Measurements from ENCODE around the gene ZNF618. TPM values are rescaled to one million over a fixed set of nuclear protein-coding genes. Genes with fewer than 3 reads are reported as not detected.
A peak's percentile ranks its signal among the peaks of the same experiment; 100 is the strongest.

Gene ZNF618
- total RNA-seq, 1 experiment from 2014 or later: 5.1 TPM

DNA sequence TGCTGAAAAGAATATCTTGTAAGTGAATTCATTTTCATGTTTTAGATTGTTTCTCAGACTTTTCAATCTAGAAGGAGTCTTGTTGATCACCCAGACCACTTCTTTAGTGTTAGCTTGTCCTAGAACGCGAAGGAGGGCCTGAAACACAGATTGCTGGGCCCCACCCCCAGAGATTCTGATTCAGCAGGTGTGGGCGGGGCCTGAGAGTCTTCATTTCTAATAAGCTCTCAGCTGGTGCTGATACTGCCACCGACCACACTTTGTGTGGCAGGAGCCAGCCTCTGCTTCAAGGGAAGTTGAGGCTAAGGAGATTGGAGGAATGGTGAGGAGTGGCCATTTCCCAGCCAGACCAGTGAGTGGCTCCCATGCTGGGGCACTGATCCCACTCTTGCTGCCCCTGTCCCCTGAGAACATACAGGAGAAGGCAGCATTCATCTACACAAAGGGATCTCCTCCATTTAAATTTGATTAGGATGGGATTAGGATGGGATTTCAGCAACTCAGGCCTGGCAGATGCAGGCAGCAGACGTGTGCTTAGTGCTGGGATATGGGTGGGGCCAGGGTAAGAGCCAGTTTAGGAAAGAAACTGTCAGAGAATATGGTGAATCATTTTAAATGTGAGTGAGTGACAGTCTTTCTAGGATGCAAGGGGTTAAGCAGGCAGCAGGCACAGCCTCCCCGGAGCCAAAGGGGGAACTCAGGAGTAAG, 35.9 kb downstream of the ZNF618 start:
- DNase-seq (ENCODE audit: low read depth): no peak

- no peak for DNase-seq (ENCODE audit: low read depth)
These were observed 36.7 kb downstream of the ZNF618 start for GRCh38 chr9:113912816-113913215.

DNA sequence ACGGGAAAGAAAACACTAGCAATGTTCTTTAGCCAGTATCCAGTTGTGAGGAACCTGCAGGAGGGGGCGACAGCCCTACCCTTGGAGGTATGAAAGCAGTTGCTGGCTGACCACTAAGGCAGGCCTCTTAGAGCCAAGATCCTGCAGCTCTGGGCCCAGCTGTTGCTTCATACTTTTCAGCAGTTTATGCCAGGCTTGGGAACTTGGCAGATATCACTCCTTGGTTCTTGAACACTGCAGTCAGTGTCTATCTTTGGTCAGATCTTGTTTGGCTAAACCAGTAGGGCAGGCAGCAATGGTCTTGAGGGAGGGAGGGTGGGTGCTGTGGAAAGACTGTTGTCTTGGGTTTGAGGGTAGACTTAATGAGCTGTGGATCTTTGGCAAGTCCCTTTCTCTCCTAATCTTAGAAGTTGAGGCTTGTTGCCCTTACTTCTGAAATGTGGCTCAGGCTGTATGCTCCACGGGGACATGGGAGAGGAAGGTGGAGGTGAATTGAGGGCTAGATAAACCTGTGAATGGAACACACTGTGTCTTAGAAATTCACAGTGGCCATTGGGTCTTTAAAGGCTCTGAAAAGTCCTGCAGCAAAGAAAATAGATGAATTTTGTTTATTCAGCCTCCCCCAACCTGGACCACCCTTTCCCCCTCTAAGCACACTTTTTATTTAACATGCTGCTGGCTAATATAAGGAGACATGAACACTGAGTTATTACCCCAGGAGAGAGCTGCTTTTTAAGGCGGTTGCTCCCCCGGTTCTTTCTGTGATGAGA, 37.5 kb downstream of the ZNF618 start:
- DNase-seq (ENCODE audit: low read depth): peak; percentile 69

DNA sequence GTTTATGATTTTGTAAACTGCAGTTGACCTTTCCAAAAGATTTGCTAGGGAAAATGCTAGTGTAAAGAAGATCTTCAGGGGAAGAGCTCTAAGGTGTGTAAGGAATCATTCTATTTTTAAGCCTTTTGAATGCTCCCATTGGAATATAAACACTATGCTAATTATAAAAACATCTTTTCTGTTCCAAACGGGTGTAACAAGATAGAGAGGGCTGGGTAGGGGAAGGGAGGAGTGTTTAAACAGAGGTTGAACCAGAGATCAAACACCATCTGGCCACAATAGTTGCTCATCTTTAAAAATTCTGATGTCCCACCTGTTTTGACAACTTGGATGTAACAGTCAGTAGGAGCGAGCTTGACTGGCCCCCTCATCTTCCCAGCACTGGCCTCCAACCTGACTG, 38.4 kb downstream of the ZNF618 start:
- no peak for DNase-seq (ENCODE audit: low read depth)

GRCh38 chr9:113915817-113916434, 39.8 kb downstream of the ZNF618 start:
- DNase-seq (ENCODE audit: low read depth): no peak

DNA sequence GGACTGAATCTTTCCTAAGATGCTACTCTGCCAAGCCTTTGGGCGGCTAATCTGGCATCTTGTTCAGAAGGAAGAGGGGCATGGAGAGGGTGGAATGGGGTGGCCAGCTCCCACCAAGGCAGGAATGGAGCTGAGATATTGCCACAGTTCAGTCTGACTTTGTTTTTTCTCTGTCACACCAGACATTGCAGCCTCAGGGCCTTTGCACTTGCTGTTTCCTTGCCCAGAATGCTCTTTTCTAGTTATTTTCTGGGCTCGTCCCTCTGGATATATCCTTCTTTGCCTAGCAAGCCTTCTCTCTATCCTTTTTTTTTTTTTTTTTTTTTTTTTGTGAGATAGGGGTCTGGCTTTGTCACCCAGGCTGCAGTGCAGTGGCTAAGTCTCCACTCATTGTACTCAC, 40.8 kb downstream of the ZNF618 start:
- no peak for DNase-seq (ENCODE audit: low read depth)

- DNase-seq (ENCODE audit: low read depth): no peak
These were observed 42.7 kb downstream of the ZNF618 start for GRCh38 chr9:113918697-113919350.

DNA sequence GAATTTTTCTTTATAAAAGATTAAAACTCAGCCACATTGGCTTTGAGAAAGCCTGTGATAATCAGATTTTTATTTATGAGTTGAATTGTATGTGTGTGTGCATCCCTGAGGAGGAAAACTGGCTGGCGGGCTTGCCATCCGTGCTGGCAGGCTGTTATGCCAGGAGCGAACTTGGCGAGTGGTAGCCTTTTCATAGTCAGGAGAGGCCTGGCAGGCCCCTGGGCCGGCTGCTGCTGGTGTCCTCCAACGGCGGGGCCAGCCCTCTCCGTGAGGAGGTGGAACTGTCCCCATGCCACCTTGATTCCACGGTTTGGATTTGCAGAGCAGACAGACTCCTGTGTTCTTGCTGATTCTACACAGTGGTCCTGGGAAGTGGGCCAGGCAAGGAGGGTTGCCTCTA, 43.3 kb downstream of the ZNF618 start:
- no peak for DNase-seq (ENCODE audit: low read depth)

GRCh38 chr9:113919871-113920270, 43.8 kb downstream of the ZNF618 start:
- DNase-seq (ENCODE audit: low read depth): no peak

- DNase-seq (ENCODE audit: low read depth): no peak
These were observed 44.8 kb downstream of the ZNF618 start for GRCh38 chr9:113920872-113921271.

- DNase-seq (ENCODE audit: low read depth): no peak
These were observed 45.4 kb downstream of the ZNF618 start for GRCh38 chr9:113921396-113921925.

GRCh38 chr9:113922160-113922559, 46.1 kb downstream of the ZNF618 start:
- DNase-seq (ENCODE audit: low read depth): no peak

DNA sequence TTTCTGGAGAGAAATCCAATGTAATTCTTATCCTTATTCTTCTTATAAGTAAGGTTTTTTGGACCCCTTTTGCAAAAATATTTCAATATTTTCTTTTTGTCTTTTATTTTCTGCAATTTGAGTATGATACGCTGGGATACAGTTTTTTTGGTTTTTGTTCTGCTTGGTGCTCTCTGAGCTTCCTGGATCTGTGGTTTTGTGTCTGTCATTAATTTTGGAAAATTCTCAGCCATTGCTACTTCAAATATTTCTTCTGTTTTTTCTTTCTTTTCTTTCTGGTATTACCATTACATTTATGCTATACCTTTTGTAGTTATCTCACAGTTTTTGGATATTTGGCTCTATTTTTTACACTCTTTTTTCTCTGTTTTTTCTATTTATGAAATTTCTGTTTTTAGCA, 50.1 kb downstream of the ZNF618 start:
- DNase-seq (ENCODE audit: low read depth): no peak

GRCh38 chr9:113927277-113927676, 51.2 kb downstream of the ZNF618 start:
- no peak for DNase-seq (ENCODE audit: low read depth)

GRCh38 chr9:113928269-113928668, 52.2 kb downstream of the ZNF618 start:
- no peak for DNase-seq (ENCODE audit: low read depth)

GRCh38 chr9:113929634-113930389, 53.7 kb downstream of the ZNF618 start:
- DNase-seq (ENCODE audit: low read depth): peak; percentile 73

GRCh38 chr9:113930390-113930783, 54.3 kb downstream of the ZNF618 start:
- DNase-seq (ENCODE audit: low read depth): no peak

- DNase-seq (ENCODE audit: low read depth): no peak
These were observed 55.0 kb downstream of the ZNF618 start for GRCh38 chr9:113931140-113931539.

- no peak for DNase-seq (ENCODE audit: low read depth)
These were observed 55.7 kb downstream of the ZNF618 start for GRCh38 chr9:113931777-113932176.

- DNase-seq (ENCODE audit: low read depth): no peak
These were observed 56.9 kb downstream of the ZNF618 start for GRCh38 chr9:113932906-113933584.

GRCh38 chr9:113933671-113934070, 57.6 kb downstream of the ZNF618 start:
- DNase-seq (ENCODE audit: low read depth): no peak

Data from LHCN-M2 (cell line).